ENCODE data around the gene SETD3. TPM values are rescaled to one million over a fixed set of nuclear protein-coding genes. Genes with fewer than 3 reads are reported as not detected.

Gene SETD3
- total RNA-seq, 2 donors from 2014 or later = 42.3 to 49.8 TPM

GRCh38 chr14:99425272-99425681 is 55.4 kb downstream of the SETD3 start:
- Mint-ChIP-seq H3K27ac (no peak overlapping the region), H3K9me3 (peaks cover 4 to 5% of the 10 kb centered on the region in 2 donors), H3K36me3 (peaks cover 18 to 28% of the 10 kb centered on the region in 2 donors)
- ATAC-seq = no peak
- no peak for DNase-seq (ENCODE audit: low spot score in 2 of 2)

DNA sequence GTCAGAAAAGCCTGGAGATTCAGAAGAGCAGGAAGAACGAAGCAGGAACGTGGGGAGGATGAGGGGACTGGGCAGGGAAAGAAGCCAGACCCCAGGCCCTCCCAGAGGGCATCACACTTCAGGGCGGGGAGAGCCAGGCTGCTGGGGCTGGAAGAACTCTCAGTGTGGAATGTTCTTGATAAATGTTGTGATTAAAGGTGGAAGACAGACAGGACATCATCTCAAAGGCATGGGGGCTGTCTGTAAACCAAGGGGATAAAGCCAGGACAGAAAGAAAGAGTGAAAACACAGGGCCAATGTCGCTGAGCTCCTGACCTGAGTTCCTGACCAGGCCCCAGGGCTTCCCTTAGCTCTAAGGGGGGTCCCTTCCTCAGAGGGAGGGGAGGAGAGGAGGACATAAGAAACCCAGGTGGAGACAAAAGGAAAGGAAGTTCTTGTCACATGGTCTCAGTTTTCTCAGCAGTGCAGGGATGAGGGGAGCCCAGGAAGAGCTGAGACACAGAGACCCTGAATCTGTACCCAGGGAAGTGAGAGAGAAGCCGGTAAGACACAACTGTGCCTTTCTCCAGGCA is 56.3 kb downstream of the SETD3 start:
- H3K27ac Mint-ChIP-seq = peak overlapping the region; percentile 20 to 77
- peaks cover 12 to 21% of the 10 kb centered on the region in 2 donors for H3K36me3 Mint-ChIP-seq

DNA sequence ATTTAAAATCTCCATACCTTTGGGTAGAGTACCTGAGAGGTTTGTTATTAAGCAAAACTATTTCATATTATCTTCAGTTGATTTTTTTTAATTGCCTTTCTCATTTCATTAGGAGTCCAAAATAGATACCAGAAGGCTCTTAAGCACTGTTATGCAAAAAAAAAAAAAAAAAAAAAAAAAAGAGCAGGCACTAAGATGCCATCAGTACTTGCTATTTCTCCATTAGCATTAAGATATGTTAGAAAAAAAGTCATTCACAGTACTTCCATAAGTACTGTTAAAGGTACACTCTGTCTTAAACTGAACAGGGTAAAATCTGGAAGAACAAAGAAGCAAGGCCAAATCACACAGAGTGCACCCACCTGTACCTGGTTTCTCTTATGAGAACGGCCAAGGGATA is 57.2 kb downstream of the SETD3 start:
- ATAC-seq = no peak

More for the DNA sequence above, 56.3 kb downstream of the SETD3 start:
- H3K9me3 Mint-ChIP-seq = peaks cover 4 to 5% of the 10 kb centered on the region in 2 donors
- no peak for DNase-seq (ENCODE audit: low spot score in 2 of 2)
- ATAC-seq = no peak

DNA sequence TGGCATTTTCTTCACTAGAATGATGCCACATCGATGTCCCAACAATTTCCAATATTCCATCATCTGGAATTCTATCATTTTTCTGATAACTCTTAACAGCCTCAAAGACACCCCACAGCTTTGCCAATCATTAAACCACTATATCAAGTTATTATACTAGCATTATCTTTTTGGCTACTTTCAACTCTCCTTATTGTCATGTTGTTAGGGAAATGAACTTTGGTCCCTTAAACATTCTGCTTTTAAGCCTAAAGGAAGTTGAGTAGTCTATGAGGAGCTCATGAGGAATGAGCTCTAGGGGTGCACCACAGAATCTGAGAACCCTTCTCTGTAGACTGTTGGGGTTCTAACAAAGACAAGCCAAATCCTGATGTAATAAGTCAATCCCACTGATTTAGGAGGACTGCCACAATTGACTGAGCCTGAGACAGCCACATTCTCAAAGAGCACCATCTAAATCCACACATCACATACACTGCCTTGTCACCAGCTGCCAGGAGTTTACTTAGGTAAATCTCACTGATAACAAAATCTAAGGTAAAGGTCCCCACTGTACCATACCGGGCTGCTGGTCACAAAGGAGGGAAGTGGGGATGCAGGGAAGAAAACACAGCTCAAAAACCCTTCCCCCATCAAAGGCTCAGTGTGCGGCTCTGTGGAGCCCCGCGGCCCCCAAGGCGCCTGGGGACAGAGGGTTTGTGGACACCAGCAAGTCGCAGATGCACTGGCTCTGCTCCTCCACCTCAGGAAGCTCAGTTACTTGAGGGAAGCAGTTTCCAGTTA is 58.2 kb downstream of the SETD3 start:
- ATAC-seq = no peak
- no peak overlapping the region for H3K27ac Mint-ChIP-seq
- peaks cover 0 to under 1% of the 10 kb centered on the region in 2 donors for H3K36me3 Mint-ChIP-seq
- no peaks in the 10 kb centered on the region for H3K9me3 Mint-ChIP-seq
- DNase-seq (ENCODE audit: low spot score in 2 of 2) = no peak

More for the DNA sequence above, 57.2 kb downstream of the SETD3 start:
- no peak overlapping the region for H3K27ac Mint-ChIP-seq
- H3K36me3 Mint-ChIP-seq = peaks cover 3 to 11% of the 10 kb centered on the region in 2 donors
- DNase-seq (ENCODE audit: low spot score in 2 of 2) = no peak
- no peaks in the 10 kb centered on the region for H3K9me3 Mint-ChIP-seq

GRCh38 chr14:99420711-99421110 is 59.9 kb downstream of the SETD3 start:
- DNase-seq (ENCODE audit: low spot score in 2 of 2) (no peak), ATAC-seq (no peak)
- no peaks in the 10 kb centered on the region for H3K36me3 Mint-ChIP-seq
- H3K27ac Mint-ChIP-seq = peak overlapping the region in 1 of 2 donors; percentile 87
- no peaks in the 10 kb centered on the region for H3K9me3 Mint-ChIP-seq

DNA sequence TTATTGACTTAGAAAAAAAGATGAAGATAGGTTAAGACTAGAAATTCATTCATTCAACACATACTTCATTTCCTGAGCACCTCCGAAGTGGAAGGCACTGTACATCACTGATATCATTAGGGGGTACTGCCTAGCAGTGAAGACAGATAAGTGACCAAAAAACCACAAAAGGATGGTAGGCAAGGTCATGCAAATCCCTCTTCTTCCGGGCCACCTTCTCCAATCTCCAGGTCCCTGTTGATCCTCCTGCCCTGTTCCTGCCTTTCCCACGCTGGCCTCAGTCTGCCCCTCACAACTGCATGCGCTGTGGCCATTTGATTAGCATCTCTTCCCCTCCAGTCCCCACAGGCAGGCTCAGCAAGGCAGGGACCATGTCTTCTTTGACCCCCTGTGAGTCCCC is 60.8 kb downstream of the SETD3 start:
- no peaks in the 10 kb centered on the region for H3K36me3 Mint-ChIP-seq
- no peak for ATAC-seq
- H3K9me3 Mint-ChIP-seq = no peaks in the 10 kb centered on the region

GRCh38 chr14:99418242-99418641 is 62.4 kb downstream of the SETD3 start:
- Mint-ChIP-seq H3K27ac (peak overlapping the region in 1 of 2 donors; percentile 39), H3K9me3 (no peaks in the 10 kb centered on the region), H3K36me3 (no peaks in the 10 kb centered on the region)
- DNase-seq (ENCODE audit: low spot score in 2 of 2) = no peak
- ATAC-seq = no peak

More for the DNA sequence above, 60.8 kb downstream of the SETD3 start:
- H3K27ac Mint-ChIP-seq = peak overlapping the region in 1 of 2 donors; percentile 87
- no peak for DNase-seq (ENCODE audit: low spot score in 2 of 2)

DNA sequence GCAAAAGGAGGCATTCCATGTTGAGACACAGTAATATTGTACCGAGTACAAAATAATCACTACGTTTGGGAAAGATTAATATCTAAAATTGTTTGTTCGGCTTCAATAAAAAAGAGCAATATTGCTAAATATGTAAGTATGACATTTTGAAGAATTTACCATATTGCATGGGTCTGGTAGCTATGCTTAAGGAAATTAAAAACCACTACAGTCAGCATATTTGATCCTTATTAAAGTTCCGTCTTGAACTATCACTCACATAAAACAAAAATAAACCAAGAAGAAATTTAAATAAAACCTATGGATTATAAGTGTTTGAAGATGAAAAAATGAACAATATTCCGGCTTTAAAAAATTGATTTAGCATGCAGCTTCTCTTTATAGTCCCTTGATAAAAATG is 63.8 kb downstream of the SETD3 start:
- H3K27ac Mint-ChIP-seq = no peak overlapping the region
- no peak for ATAC-seq
- H3K36me3 Mint-ChIP-seq = no peaks in the 10 kb centered on the region
- no peaks in the 10 kb centered on the region for H3K9me3 Mint-ChIP-seq
- DNase-seq (ENCODE audit: low spot score in 2 of 2) = no peak

DNA sequence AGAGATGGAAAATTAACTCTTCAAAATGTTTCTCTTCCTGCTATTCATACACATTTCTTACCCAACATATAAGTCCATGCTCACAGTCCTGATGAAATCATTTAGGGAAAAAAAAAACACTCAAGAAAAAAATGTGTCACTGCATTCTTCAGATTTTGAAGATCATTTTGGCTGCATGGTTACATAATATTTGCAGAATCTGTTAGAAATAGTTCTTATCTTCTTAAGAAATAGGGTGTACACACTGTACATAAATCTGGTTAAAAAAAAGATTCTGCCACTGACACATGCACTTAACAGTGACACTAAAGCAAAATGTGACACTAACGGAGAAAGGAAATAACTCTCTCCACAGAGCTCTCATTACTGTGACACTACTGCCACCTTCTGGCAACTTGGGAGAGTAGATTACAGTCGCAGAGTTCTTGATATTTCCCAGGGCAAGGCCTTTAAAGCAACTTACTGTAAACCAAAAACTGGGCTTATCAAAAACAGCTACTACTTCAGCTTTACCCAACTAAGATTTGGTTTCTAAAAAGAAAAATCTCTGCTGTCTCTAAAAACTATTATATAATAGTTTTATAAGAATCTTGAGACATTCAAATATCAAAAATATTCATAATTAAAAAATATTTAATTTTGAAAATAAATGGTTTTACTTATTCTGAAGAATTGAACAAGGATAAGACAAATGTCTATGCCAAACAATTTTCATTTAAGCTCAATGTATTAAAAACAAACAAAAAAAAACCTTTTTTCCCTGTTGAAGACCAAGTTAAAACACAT is 65.0 kb downstream of the SETD3 start:
- H3K9me3 Mint-ChIP-seq = no peaks in the 10 kb centered on the region
- DNase-seq (ENCODE audit: low spot score in 2 of 2) (peak in 1 of 2 donors; percentile 57), ATAC-seq (peak; percentile 81 to 84)
- no peaks in the 10 kb centered on the region for H3K36me3 Mint-ChIP-seq
- no peak overlapping the region for H3K27ac Mint-ChIP-seq

GRCh38 chr14:99413911-99414310 is 66.7 kb downstream of the SETD3 start:
- Mint-ChIP-seq H3K9me3 (no peaks in the 10 kb centered on the region), H3K27ac (no peak overlapping the region), H3K36me3 (no peaks in the 10 kb centered on the region)
- ATAC-seq (no peak), DNase-seq (ENCODE audit: low spot score in 2 of 2) (no peak)

DNA sequence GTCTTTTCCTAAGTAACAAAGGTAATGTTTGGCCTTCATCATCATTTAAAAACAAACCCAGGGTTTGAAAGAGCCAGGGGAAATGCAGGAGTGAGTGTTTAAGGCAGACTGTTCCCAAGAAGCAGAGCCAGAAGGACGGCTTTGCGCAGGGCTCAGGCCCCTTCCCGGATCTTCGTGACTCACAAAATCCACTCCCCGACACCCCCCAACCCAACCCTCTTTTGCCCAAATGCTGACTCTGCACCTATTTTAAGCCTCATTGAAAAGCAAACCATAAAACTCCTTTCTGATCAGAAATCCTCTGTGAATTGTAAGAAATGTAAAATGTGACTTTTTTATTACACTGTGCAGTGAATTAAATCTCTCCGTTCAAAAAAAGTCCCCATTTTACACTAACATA is 67.5 kb downstream of the SETD3 start:
- H3K9me3 Mint-ChIP-seq = no peaks in the 10 kb centered on the region
- DNase-seq (ENCODE audit: low spot score in 2 of 2) (no peak), ATAC-seq (no peak)
- peak overlapping the region in 1 of 2 donors; percentile 70 for H3K27ac Mint-ChIP-seq
- H3K36me3 Mint-ChIP-seq = no peaks in the 10 kb centered on the region

DNA sequence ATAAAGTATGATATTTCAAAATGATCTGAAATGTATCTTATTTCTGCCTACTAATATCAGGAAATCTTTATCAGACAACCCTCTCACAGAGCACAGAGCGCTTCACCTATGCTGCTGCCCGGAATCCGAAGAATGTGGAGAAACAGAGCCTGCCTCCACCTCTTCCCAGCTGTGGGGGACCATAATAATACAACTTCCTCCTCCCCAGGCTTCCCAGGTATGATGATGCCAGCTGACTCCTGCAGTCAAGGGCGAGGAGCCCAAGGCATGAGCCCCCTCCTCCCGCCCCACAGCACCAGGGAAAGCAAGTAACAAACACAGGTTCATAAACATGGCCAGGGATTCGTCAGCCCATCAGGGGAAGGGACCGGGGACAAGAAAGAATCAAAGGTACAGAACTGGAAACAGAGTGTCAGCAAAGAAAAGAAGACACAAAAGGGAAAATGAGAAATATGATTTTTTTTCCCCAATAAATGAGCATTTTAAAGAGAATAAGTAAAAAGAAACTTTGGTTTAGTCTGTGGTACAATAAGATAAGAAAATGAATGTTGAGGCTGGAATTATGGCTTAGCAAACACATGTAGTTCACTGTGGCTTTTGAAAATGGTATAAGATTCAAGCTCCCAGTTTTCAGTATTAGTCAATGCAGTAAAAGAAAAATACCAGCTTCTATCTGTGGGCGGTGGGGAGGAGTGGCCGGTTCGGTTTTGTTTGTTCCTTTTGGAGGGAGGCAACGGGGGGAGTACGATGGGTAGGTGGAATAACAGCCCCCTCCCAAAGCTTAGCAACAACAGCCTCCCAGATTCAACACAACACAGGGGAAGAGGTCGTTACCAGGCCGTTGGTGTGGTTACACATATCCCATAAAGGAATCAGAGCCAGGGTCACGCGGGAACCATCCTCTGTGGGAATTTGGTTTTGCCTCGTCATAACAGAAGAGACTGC is 68.3 kb downstream of the SETD3 start:
- Mint-ChIP-seq H3K27ac (peak overlapping the region; percentile 9 to 70), H3K9me3 (no peaks in the 10 kb centered on the region), H3K36me3 (no peaks in the 10 kb centered on the region)
- peak in 1 of 2 donors; percentile 18 for DNase-seq (ENCODE audit: low spot score in 2 of 2)
- peak; percentile 72 to 78 for ATAC-seq

- DNase-seq (ENCODE audit: low spot score in 2 of 2) (no peak), ATAC-seq (no peak)
- no peaks in the 10 kb centered on the region for H3K9me3 Mint-ChIP-seq
- no peak overlapping the region for H3K27ac Mint-ChIP-seq
- H3K36me3 Mint-ChIP-seq = no peaks in the 10 kb centered on the region
These were observed 70.6 kb downstream of the SETD3 start for GRCh38 chr14:99410019-99410418.

DNA sequence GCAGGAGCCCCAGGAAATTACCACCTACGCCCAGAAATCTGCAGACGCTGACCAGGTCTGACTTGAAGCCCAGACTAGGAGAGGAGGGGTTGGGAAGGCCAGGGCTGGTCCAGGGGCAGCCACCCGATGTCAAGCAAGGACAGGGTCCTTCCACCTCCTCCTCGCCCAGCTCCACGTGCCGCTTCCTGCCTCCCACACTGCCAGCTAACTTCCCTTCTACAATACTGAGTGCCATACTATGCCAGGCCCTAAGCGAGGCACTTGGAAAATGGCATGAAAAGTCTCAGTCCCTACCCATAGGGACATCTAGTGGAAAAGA is 71.7 kb downstream of the SETD3 start:
- Mint-ChIP-seq H3K9me3 (no peaks in the 10 kb centered on the region), H3K36me3 (no peaks in the 10 kb centered on the region), H3K27ac (peak overlapping the region in 1 of 2 donors; percentile 2)
- DNase-seq (ENCODE audit: low spot score in 2 of 2) (no peak), ATAC-seq (no peak)

GRCh38 chr14:99408286-99408970 is 72.2 kb downstream of the SETD3 start:
- no peaks in the 10 kb centered on the region for H3K36me3 Mint-ChIP-seq
- no peaks in the 10 kb centered on the region for H3K9me3 Mint-ChIP-seq
- DNase-seq (ENCODE audit: low spot score in 2 of 2) (no peak), ATAC-seq (no peak)
- H3K27ac Mint-ChIP-seq = peak overlapping the region in 1 of 2 donors; percentile 2

- DNase-seq (ENCODE audit: low spot score in 2 of 2) (no peak), ATAC-seq (no peak)
- H3K9me3 Mint-ChIP-seq = no peaks in the 10 kb centered on the region
- H3K27ac Mint-ChIP-seq = peak overlapping the region; percentile 2 to 51
- no peaks in the 10 kb centered on the region for H3K36me3 Mint-ChIP-seq
These were observed 73.2 kb downstream of the SETD3 start for GRCh38 chr14:99407416-99407815.
